Kidney epithelial cell (primary cell): ENCODE data around the gene CPEB1. TPM values are rescaled to one million over a fixed set of nuclear protein-coding genes. Genes with fewer than 3 reads are reported as not detected.

Experiments used
- DNase-seq: peaks from one replicate; pipeline ENCODE4 v3.0.0-alpha.2; 2010; ENCODE audit warnings: low read depth
- H3K27me3 ChIP-seq: 2 replicates; pipeline ENCODE4 v1.6.0; 2011; ENCODE audit warnings: low read length; ENCODE audit not compliant: control insufficient read depth, insufficient read depth
- H3K36me3 ChIP-seq: 2 replicates; pipeline ENCODE4 v1.5.1; 2011; ENCODE audit warnings: low read length; ENCODE audit not compliant: control insufficient read depth, insufficient read depth
- H3K4me3 ChIP-seq: 2 replicates; pipeline ENCODE4 v1.5.1; 2011; ENCODE audit warnings: low read depth, mild to moderate bottlenecking, control low read depth, low read length
- total RNA-seq: library from RNA; depleted of rRNA; stranded (reverse); fragments of >200 nt; gene quantifications from 2 replicates; pipeline ENCODE4 v1.2.3, GENCODE V29; 2015
- TF ChIP-seq, protein P1 (sequence below): IDR thresholded peaks from 2 replicates; pipeline ENCODE4 v1.5.1; 2011; ENCODE audit warnings: mild to moderate bottlenecking, moderate library complexity, low read length, control low read depth, inconsistent platforms; ENCODE audit not compliant: insufficient read depth, poor library complexity, severe bottlenecking

The CPEB1 gene
- total RNA-seq, 1 donor from 2014 or later = 3.8 TPM

DNA sequence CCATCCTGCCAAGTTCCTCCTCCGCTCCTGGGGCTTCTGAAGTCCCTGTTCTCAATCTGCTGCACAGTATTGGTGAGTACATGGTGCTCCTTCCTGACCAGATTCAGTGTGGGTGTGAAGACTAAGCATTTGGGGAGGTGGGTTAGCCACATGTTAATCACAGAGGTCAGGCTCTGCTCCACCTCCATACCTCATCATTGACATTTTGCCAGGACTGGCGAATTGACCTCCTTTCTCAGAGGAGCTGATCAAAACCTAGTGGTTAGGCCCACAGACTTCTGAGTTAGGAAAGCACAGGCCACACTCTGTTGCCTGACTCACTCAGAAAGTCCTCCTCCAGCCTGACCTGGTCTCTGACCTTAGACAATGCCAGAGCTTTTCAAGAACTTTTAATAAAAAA, 98.5 kb downstream of the CPEB1 start:
- DNase-seq = no peak
- TF ChIP-seq, protein P1, sequence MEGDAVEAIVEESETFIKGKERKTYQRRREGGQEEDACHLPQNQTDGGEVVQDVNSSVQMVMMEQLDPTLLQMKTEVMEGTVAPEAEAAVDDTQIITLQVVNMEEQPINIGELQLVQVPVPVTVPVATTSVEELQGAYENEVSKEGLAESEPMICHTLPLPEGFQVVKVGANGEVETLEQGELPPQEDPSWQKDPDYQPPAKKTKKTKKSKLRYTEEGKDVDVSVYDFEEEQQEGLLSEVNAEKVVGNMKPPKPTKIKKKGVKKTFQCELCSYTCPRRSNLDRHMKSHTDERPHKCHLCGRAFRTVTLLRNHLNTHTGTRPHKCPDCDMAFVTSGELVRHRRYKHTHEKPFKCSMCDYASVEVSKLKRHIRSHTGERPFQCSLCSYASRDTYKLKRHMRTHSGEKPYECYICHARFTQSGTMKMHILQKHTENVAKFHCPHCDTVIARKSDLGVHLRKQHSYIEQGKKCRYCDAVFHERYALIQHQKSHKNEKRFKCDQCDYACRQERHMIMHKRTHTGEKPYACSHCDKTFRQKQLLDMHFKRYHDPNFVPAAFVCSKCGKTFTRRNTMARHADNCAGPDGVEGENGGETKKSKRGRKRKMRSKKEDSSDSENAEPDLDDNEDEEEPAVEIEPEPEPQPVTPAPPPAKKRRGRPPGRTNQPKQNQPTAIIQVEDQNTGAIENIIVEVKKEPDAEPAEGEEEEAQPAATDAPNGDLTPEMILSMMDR = no peak
- Histone ChIP-seq H3K27me3 (peaks cover 4% of the 10 kb centered on the region), H3K4me3 (no peak overlapping the region), H3K36me3 (no peaks in the 10 kb centered on the region)

DNA sequence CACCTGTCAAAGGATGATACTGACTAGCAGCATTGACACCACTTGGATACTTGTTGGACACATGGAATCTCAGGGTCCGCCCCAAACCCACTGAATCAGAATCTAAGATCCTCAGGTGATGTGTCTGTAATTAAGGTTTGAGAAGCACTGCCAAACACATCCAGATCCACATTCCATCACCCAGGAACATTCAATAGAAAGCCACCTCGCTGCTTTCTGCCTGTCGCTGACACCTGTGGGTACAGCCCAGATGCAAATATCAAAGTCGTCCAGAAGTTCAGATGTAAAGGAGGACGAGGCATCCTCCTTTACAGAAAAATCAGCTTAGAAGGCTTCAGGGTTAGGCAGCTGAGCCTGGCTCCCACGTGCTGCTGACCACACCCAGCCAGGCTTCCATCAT, 101.7 kb downstream of the CPEB1 start:
- TF ChIP-seq, protein P1 = no peak
- no peak overlapping the region for H3K4me3 ChIP-seq
- H3K27me3 ChIP-seq = peaks cover 4% of the 10 kb centered on the region
- no peak for DNase-seq
- H3K36me3 ChIP-seq = no peaks in the 10 kb centered on the region

DNA sequence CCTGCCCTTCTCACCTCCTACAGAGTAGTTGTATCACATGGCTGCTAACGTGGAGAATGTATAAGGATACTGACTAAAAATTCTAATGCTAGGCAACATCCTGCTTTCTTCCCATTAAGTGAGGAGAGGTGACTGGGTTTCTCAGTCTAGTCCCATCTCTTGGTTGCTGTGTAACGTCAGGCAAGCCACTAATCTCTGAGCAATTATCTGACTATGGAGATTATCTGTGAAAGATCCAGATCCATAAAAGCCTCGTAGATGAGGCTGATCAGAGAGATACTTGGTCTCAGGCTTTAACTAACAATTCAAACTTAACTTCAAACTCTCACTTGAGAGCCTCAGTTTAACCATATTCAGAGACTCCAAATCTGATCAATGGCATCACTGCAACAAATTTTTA, 102.2 kb downstream of the CPEB1 start:
- Histone ChIP-seq H3K4me3 (no peak overlapping the region), H3K27me3 (peaks cover 4% of the 10 kb centered on the region), H3K36me3 (no peaks in the 10 kb centered on the region)
- no peak for DNase-seq
- TF ChIP-seq, protein P1 = no peak

DNA sequence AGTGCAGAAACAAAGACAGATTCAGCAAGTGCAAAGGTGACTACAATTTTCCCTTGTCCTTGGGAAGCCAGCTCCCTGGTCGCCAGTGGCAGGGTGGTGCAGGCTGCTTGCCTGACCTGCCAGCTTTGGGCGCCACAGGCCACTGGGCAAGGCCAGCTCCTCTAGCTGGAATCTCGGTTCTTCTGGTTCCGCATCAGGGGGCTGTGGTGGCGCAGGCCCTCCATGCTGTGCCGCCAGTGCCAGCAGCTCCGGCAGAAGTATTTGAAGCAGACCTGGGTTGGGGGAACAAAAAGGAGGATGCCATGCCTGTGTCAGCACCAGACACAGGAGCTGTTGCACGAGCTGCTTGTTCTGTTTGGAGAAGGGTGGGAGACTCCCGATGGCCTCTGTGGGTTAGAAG, 102.7 kb downstream of the CPEB1 start:
- DNase-seq = no peak
- H3K36me3 ChIP-seq = no peaks in the 10 kb centered on the region
- TF ChIP-seq, protein P1 = no peak

DNA sequence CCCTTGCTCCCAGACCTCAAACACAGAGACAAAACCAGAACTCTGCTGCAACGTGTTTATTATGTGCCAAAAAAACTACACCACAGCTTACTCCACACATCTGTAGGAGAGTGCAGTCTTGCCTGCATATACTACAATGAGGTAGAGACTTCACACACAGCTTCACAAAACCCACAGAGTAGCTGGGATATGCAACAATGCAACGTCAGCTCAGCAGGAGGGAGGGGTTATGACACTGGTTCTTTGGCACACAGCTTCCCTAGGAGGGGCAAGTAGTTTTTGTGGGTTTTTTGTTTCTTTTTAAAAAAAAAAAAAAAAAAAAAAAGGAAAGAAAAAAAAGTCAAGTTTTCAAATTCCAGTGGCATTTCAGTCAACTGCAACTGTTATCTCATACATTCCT, 104.0 kb downstream of the CPEB1 start:
- Histone ChIP-seq H3K36me3 (peaks cover 2% of the 10 kb centered on the region), H3K4me3 (no peak overlapping the region), H3K27me3 (peaks cover 4% of the 10 kb centered on the region)
- DNase-seq = no peak
- TF ChIP-seq, protein P1 = no peak

More for the DNA sequence above, 102.7 kb downstream of the CPEB1 start:
- peaks cover 4% of the 10 kb centered on the region for H3K27me3 ChIP-seq
- no peak overlapping the region for H3K4me3 ChIP-seq

DNA sequence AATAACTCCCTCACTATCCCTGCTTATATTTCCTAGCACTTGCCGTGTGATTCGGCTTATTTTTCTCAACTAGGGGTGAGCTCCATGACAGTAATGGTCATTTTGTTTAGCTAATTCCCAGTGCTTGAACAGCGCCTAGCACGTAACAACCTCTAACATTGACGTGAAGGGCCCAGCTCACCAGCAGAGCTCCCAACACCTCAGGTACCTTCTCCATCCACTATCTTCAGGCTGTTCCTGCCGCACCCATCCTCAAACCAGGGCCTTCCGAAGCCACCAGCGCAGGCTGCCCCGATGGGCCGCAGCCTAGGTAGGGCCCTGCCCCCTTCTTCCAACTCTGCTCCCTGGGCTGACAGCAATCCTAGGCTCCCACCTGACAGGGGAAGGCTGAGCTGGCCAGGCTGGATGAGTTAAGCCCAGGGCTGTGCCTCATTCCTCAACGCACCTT, 106.2 kb downstream of the CPEB1 start:
- peaks cover 4% of the 10 kb centered on the region for H3K27me3 ChIP-seq
- TF ChIP-seq, protein P1 = no peak
- H3K36me3 ChIP-seq = peaks cover 7% of the 10 kb centered on the region
- DNase-seq = no peak
- peak overlapping the region; percentile 67 for H3K4me3 ChIP-seq
